T-helper 2 cell treated with Interferon-gamma antibody and Interleukin-4, amounts not matched to agents 5 μg/mL and 100 μg/mL, for 36 hours (primary cell): ENCODE results near the gene KRT86.
"Not testable (repeated sequence)": the region's sequence is repeated elsewhere in the genome, so short reads cannot be mapped to it uniquely, and the experiment has no call there.

Experiments
- DNase-seq: peaks from one replicate; pipeline ENCODE4 v3.0.0; 2021; ENCODE audit warnings: low spot score
- H3K27ac Mint-ChIP-seq: one replicate; pipeline ENCODE4 v1.8.0; 2021; ENCODE audit warnings: mild to moderate bottlenecking, mixed read lengths
- H3K27me3 Mint-ChIP-seq: one replicate; pipeline ENCODE4 v1.8.0; 2021; ENCODE audit warnings: low read depth, mixed read lengths
- H3K36me3 Mint-ChIP-seq: one replicate; pipeline ENCODE4 v1.8.0; 2021; ENCODE audit warnings: low read depth, mixed read lengths
- H3K4me1 Mint-ChIP-seq: one replicate; pipeline ENCODE4 v1.8.0; 2021; ENCODE audit warnings: low read depth, mixed read lengths
- H3K4me3 Mint-ChIP-seq: one replicate; pipeline ENCODE4 v1.8.0; 2022; ENCODE audit warnings: mild to moderate bottlenecking, moderate library complexity, mixed read lengths
- H3K9me3 Mint-ChIP-seq: one replicate; pipeline ENCODE4 v1.8.0; 2021; ENCODE audit warnings: mixed read lengths

Gene KRT86

GRCh38 chr12:52280796-52281560 lies 6.5 kb downstream of the KRT86 start:
- no peak overlapping the region for H3K4me3 Mint-ChIP-seq
- no peak for DNase-seq
- H3K36me3 Mint-ChIP-seq = no peaks in the 10 kb centered on the region
- no peak overlapping the region for H3K27ac Mint-ChIP-seq
- H3K9me3 Mint-ChIP-seq = no peaks in the 10 kb centered on the region
- H3K27me3 Mint-ChIP-seq = peaks cover 23% of the 10 kb centered on the region
- H3K4me1 Mint-ChIP-seq = peaks cover 2% of the 10 kb centered on the region

- H3K27me3 Mint-ChIP-seq = peaks cover 5% of the 10 kb centered on the region
- no peak for DNase-seq
- H3K27ac Mint-ChIP-seq = no peak overlapping the region
- no peak overlapping the region for H3K4me3 Mint-ChIP-seq
- peaks cover 13% of the 10 kb centered on the region for H3K4me1 Mint-ChIP-seq
- no peaks in the 10 kb centered on the region for H3K9me3 Mint-ChIP-seq
- H3K36me3 Mint-ChIP-seq = no peaks in the 10 kb centered on the region
Measured at GRCh38 chr12:52284562-52285171, 10.2 kb downstream of the KRT86 start.

- Mint-ChIP-seq H3K27ac (no peak overlapping the region), H3K36me3 (no peaks in the 10 kb centered on the region), H3K27me3 (no peaks in the 10 kb centered on the region), H3K4me1 (peaks cover 13% of the 10 kb centered on the region), H3K9me3 (no peaks in the 10 kb centered on the region), H3K4me3 (no peak overlapping the region)
- no peak for DNase-seq
Measured at GRCh38 chr12:52285172-52285745, 10.8 kb downstream of the KRT86 start.

GRCh38 chr12:52285851-52286530 lies 11.5 kb downstream of the KRT86 start:
- Mint-ChIP-seq H3K4me3 (no peak overlapping the region), H3K9me3 (no peaks in the 10 kb centered on the region), H3K36me3 (no peaks in the 10 kb centered on the region), H3K4me1 (peaks cover 13% of the 10 kb centered on the region), H3K27me3 (no peaks in the 10 kb centered on the region), H3K27ac (no peak overlapping the region)
- DNase-seq = no peak

DNA sequence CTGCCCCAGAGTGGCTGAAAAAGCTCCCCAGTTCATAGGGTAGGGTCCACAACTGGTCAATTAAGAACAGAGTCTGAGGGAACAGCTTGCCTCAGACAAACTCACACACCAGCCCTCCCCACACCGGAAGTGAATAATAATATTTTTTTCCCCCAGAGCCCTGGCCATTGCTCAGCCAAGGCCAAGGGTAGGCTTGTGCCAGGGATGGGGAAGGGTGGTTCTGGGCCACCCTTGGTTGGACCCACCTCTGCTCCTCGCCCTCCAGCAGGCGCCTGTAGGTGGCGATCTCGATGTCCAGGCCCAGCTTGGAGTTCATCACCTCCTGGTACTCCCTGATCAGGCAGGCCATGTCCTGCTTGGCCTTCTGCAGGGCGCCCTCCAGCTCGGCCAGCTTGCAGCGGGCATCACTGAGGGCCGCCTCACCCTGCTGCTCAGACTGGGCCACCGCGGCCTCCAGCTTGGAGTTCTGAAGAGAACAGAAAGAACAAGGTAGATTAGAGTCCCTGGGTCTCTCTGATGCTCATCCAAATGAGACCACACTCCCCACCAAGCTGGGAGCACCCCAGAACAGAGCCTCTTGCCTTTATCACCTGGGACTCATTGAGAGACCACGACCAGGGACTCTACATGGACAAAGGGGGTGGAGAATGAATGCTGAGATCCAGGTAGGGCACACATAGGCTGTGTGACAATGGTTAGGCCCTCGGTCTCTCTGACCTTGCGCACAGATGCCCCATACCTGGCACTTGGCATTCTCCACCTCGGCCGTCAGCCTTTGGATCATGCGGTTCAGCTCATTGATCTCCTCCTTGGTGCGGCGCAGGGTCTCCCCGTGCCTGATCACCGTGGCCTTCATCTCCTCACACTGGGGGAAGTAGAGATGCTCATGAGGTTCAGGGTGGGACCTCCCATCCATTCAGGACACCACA lies 12.7 kb downstream of the KRT86 start:
- H3K9me3 Mint-ChIP-seq, H3K27ac Mint-ChIP-seq, H3K36me3 Mint-ChIP-seq, H3K4me3 Mint-ChIP-seq, DNase-seq, H3K27me3 Mint-ChIP-seq: not testable (repeated sequence)
- H3K4me1 Mint-ChIP-seq = peaks cover 13% of the 10 kb centered on the region

- H3K4me1 Mint-ChIP-seq = peaks cover 13% of the 10 kb centered on the region
- not testable (repeated sequence) for H3K9me3 Mint-ChIP-seq, H3K36me3 Mint-ChIP-seq, H3K27ac Mint-ChIP-seq, DNase-seq, H3K4me3 Mint-ChIP-seq, H3K27me3 Mint-ChIP-seq
Measured at GRCh38 chr12:52287816-52288805, 13.7 kb downstream of the KRT86 start.

- not testable (repeated sequence) for H3K4me3 Mint-ChIP-seq, DNase-seq, H3K9me3 Mint-ChIP-seq, H3K36me3 Mint-ChIP-seq, H3K27ac Mint-ChIP-seq
- H3K4me1 Mint-ChIP-seq = peaks cover 17% of the 10 kb centered on the region
- H3K27me3 Mint-ChIP-seq = peaks cover 26% of the 10 kb centered on the region
Measured at GRCh38 chr12:52290483-52291134, 16.2 kb downstream of the KRT86 start.

- Mint-ChIP-seq H3K4me1 (peaks cover 17% of the 10 kb centered on the region), H3K4me3 (no peak within 1 kb of the TSS), H3K9me3 (no peaks in the 10 kb centered on the region), H3K27ac (no peak within 1 kb of the TSS), H3K27me3 (peaks cover 32% of the 10 kb centered on the region), H3K36me3 (no peaks in the 10 kb centered on the region)
- no peak for DNase-seq
Measured at GRCh38 chr12:52291267-52291935, 17.0 kb downstream of the KRT86 start, which contains the start of gene KRT81. Gene KRT81, minus strand, starts transcription at chr12:52291534. Its CDS starts 69 bp downstream, at chr12:52291465.

GRCh38 chr12:52293926-52294325 lies 19.5 kb downstream of the KRT86 start:
- Mint-ChIP-seq H3K36me3 (no peaks in the 10 kb centered on the region), H3K4me3 (no peak overlapping the region), H3K27ac (no peak overlapping the region), H3K9me3 (no peaks in the 10 kb centered on the region), H3K27me3 (peaks cover 43% of the 10 kb centered on the region), H3K4me1 (peaks cover 4% of the 10 kb centered on the region)
- DNase-seq = no peak

DNA sequence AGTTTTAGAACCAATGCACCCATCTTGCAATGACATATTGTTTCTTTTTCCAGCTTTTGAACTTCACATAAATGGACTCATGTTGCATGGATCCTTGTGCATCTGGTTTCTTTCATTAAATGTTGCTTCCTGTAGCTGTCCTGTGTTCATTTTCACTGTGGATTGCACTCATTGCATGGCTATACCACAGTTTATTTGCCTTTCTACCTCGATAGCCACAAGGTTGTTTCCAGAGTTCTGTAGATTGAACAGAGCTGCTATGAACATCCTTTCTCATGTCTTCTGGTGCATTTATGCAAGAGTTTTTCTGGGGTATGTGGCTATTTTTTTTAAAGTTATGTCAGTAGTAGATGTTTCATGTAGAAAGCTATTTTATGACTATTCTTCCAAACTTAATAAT lies 20.4 kb downstream of the KRT86 start:
- H3K27ac Mint-ChIP-seq = no peak overlapping the region
- peaks cover 4% of the 10 kb centered on the region for H3K4me1 Mint-ChIP-seq
- H3K27me3 Mint-ChIP-seq = peaks cover 51% of the 10 kb centered on the region

GRCh38 chr12:52295663-52296062 lies 21.2 kb downstream of the KRT86 start:
- no peaks in the 10 kb centered on the region for H3K9me3 Mint-ChIP-seq
- no peak for DNase-seq
- no peak overlapping the region for H3K4me3 Mint-ChIP-seq
- H3K36me3 Mint-ChIP-seq = no peaks in the 10 kb centered on the region
- peaks cover 4% of the 10 kb centered on the region for H3K4me1 Mint-ChIP-seq
- peaks cover 52% of the 10 kb centered on the region for H3K27me3 Mint-ChIP-seq
- no peak overlapping the region for H3K27ac Mint-ChIP-seq

More for the DNA sequence above, 20.4 kb downstream of the KRT86 start:
- H3K9me3 Mint-ChIP-seq = no peaks in the 10 kb centered on the region
- H3K4me3 Mint-ChIP-seq = no peak overlapping the region
- DNase-seq = no peak
- H3K36me3 Mint-ChIP-seq = no peaks in the 10 kb centered on the region
